SK-N-SH treated with all-trans-retinoic acid at 6 μM for 48 hours (cell line): ENCODE measurements around the gene MAPK12.

Experiments used
- ARNTL ChIP-seq: fragments of 450-650 bp; formaldehyde crosslinking; IDR thresholded peaks from 2 replicates; pipeline ENCODE4 v1.5.0; 2020; ENCODE audit warnings: low read depth, mild to moderate bottlenecking, moderate library complexity, borderline replicate concordance
- CSDC2 ChIP-seq: fragments of 250-450 bp; sonication (Bioruptor Pico); IDR thresholded peaks from 2 replicates; pipeline ENCODE4 v1.5.0; 2020; ENCODE audit warnings: mild to moderate bottlenecking, moderate library complexity
- GLIS3 ChIP-seq: fragments of 250-450 bp; sonication (Bioruptor Pico); IDR thresholded peaks from 2 replicates; pipeline ENCODE4 v1.5.0; 2020; ENCODE audit warnings: mild to moderate bottlenecking, moderate library complexity
- ISL1 ChIP-seq: fragments of 250-450 bp; sonication (Bioruptor Pico); IDR thresholded peaks from 2 replicates; pipeline ENCODE4 v2.1.2; 2022; ENCODE audit warnings: mild to moderate bottlenecking, moderate library complexity
- OSR1 ChIP-seq: fragments of 250-450 bp; sonication (Bioruptor Pico); IDR thresholded peaks from 2 replicates; pipeline ENCODE4 v1.8.0; 2022; ENCODE audit warnings: moderate library complexity, mild to moderate bottlenecking, inconsistent platforms
- TCF4 ChIP-seq: fragments of 250-450 bp; sonication (Bioruptor Pico); IDR thresholded peaks from 2 replicates; pipeline ENCODE4 v1.8.0; 2021; ENCODE audit warnings: mild to moderate bottlenecking, moderate library complexity, borderline replicate concordance
- TOX ChIP-seq: fragments of 250-450 bp; sonication (Bioruptor Pico); IDR thresholded peaks from 2 replicates; pipeline ENCODE4 v1.8.0; 2021; ENCODE audit warnings: mild to moderate bottlenecking, moderate library complexity, borderline replicate concordance
- ZNF565 ChIP-seq: fragments of 450-650 bp; formaldehyde crosslinking; conservative IDR thresholded peaks from 2 replicates; pipeline ENCODE4 v1.5.0; 2020; ENCODE audit warnings: low read depth, mild to moderate bottlenecking, moderate library complexity
- ZNF70 ChIP-seq: fragments of 450-650 bp; formaldehyde crosslinking; IDR thresholded peaks from 2 replicates; pipeline ENCODE4 v1.5.0; 2020; ENCODE audit warnings: mild to moderate bottlenecking, moderate library complexity
- ZNF8 ChIP-seq: fragments of 450-650 bp; formaldehyde crosslinking; IDR thresholded peaks from 2 replicates; pipeline ENCODE4 v1.5.0; 2020; ENCODE audit warnings: mild to moderate bottlenecking, moderate library complexity
- TF ChIP-seq, protein P1 (sequence below): fragments of 250-450 bp; sonication (Bioruptor Pico); IDR thresholded peaks from 2 replicates; pipeline ENCODE4 v1.8.0; 2020; ENCODE audit warnings: mild to moderate bottlenecking, moderate library complexity, borderline replicate concordance

DNA sequence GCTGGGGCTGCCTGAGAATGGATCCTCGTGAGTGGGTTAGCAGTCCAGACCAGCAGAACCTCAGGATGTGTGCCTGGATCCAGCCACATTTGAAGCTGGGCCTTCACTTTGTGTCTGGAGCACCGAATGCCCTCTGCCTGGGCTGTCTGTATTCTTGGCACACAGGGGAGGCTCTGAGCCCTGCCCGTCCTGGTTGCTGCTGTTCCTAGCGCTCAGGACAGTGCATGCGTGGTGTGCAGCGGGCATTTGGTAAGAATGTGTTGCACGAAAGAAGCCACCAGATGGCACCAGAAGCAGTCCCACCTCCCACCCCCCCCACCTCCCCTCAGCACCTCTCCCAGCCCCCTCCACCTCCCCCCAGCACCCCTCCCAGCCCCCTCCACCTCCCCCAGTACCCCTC lies 12.8 kb upstream of the MAPK12 start:
- TF ChIP-seq TCF4 (CRISPR knock-in tag) = no peak
- TF ChIP-seq, protein P1, sequence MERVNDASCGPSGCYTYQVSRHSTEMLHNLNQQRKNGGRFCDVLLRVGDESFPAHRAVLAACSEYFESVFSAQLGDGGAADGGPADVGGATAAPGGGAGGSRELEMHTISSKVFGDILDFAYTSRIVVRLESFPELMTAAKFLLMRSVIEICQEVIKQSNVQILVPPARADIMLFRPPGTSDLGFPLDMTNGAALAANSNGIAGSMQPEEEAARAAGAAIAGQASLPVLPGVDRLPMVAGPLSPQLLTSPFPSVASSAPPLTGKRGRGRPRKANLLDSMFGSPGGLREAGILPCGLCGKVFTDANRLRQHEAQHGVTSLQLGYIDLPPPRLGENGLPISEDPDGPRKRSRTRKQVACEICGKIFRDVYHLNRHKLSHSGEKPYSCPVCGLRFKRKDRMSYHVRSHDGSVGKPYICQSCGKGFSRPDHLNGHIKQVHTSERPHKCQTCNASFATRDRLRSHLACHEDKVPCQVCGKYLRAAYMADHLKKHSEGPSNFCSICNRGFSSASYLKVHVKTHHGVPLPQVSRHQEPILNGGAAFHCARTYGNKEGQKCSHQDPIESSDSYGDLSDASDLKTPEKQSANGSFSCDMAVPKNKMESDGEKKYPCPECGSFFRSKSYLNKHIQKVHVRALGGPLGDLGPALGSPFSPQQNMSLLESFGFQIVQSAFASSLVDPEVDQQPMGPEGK = no peak
- no peak for TF ChIP-seq ZNF70 (CRISPR knock-in tag)
- TF ChIP-seq CSDC2 (CRISPR knock-in tag) = no peak
- no peak for TF ChIP-seq ZNF565 (CRISPR knock-in tag)
- TF ChIP-seq ZNF8 (CRISPR knock-in tag) = no peak
- no peak for TF ChIP-seq TOX (CRISPR knock-in tag)
- TF ChIP-seq OSR1 (CRISPR knock-in tag) = no peak
- TF ChIP-seq GLIS3 (CRISPR knock-in tag) = no peak
- TF ChIP-seq ARNTL (CRISPR knock-in tag) = no peak
- no peak for TF ChIP-seq ISL1 (CRISPR knock-in tag)
